NCI-H82 treated with DMSO at 0.1 percent for 48 hours (cell line): ENCODE measurements around the gene DQX1.

Source experiments
- DNase-seq: peaks from one replicate; lab custom pipeline; 2025; ENCODE audit not compliant: unreplicated experiment; lab: John Stamatoyannopoulos, UW

The DQX1 gene

GRCh38 chr2:74533464-74533863 is 7.4 kb upstream of the DQX1 start:
- DNase-seq: no peak

GRCh38 chr2:74532222-74532621 is 6.2 kb upstream of the DQX1 start:
- DNase-seq: peak; percentile 47

- no peak for DNase-seq
Measured at GRCh38 chr2:74531666-74532065, 5.6 kb upstream of the DQX1 start.

GRCh38 chr2:74530239-74531187 is 4.5 kb upstream of the DQX1 start:
- DNase-seq: no peak

- DNase-seq: peak; percentile 94
Measured at GRCh38 chr2:74529357-74530238, 3.6 kb upstream of the DQX1 start, which contains the start of the genes AUP1 and HTRA2. AUP1 (minus strand) TSS chr2:74529706; CDS start chr2:74529629, 77 bp downstream. HTRA2 (plus strand) TSS chr2:74529933; CDS start chr2:74530007, 74 bp downstream.

- DNase-seq: no peak
Measured at GRCh38 chr2:74528600-74529356, 2.7 kb upstream of the DQX1 start.

GRCh38 chr2:74527741-74528140 is 1.7 kb upstream of the DQX1 start:
- no peak for DNase-seq

- DNase-seq: no peak
Measured at GRCh38 chr2:74526649-74527230, 709 bp upstream of the DQX1 start.

GRCh38 chr2:74524955-74525716 is 895 bp downstream of the DQX1 start:
- DNase-seq: no peak

- no peak for DNase-seq
Measured at GRCh38 chr2:74524005-74524404, 2.0 kb downstream of the DQX1 start.

- DNase-seq: no peak
Measured at GRCh38 chr2:74522516-74522915, 3.5 kb downstream of the DQX1 start.

- no peak for DNase-seq
Measured at GRCh38 chr2:74516650-74517049, 9.4 kb downstream of the DQX1 start.

GRCh38 chr2:74515981-74516633 is 9.9 kb downstream of the DQX1 start:
- DNase-seq: peak; percentile 23

- no peak for DNase-seq
Measured at GRCh38 chr2:74515271-74515980, 10.6 kb downstream of the DQX1 start.

- no peak for DNase-seq
Measured at GRCh38 chr2:74514368-74515270, 11.4 kb downstream of the DQX1 start, which contains the start of gene TLX2. TLX2 (plus strand) TSS chr2:74514450; CDS start chr2:74514807, 357 bp downstream.

GRCh38 chr2:74513605-74514367 is 12.2 kb downstream of the DQX1 start:
- DNase-seq: peak; percentile 81
